Neural cell (in vitro differentiated cells): Measurements from ENCODE around the gene RFTN1. TPM values are rescaled to one million over a fixed set of nuclear protein-coding genes. Genes with fewer than 3 reads are reported as not detected.

ENCODE experiments used
- H2AFZ ChIP-seq: fragments of 200-600, 300-800 bp; sonication (generic), shearing (Covaris generic); 2 replicates; pipeline ENCODE4 v1.6.0; 2014; ENCODE audit warnings: low read depth, mild to moderate bottlenecking, antibody characterized with exemption, low read length, moderate library complexity
- H3F3A ChIP-seq: fragments of 200-600 bp; shearing (Covaris generic); 2 replicates; pipeline ENCODE4 v1.6.1; 2016; ENCODE audit warnings: mild to moderate bottlenecking, moderate library complexity, mixed read lengths, antibody characterized with exemption, low read length; ENCODE audit not compliant: insufficient read depth, poor library complexity, severe bottlenecking
- H3K27ac ChIP-seq: fragments of 200-600, 300-800 bp; sonication (generic), shearing (Covaris generic); 2 replicates; pipeline ENCODE4 v1.5.1; 2014; ENCODE audit warnings: mild to moderate bottlenecking, low read length, moderate library complexity
- H3K27me3 ChIP-seq: fragments of 300-800, 200-600 bp; sonication (generic), shearing (Covaris generic); 2 replicates; pipeline ENCODE4 v1.6.0; 2014; ENCODE audit warnings: mild to moderate bottlenecking, low read depth, low read length, moderate library complexity; ENCODE audit not compliant: insufficient read depth
- H3K36me3 ChIP-seq: fragments of 300-800, 200-600 bp; sonication (generic), shearing (Covaris generic); 2 replicates; pipeline ENCODE4 v1.5.1; 2014; ENCODE audit warnings: mild to moderate bottlenecking, antibody characterized with exemption, low read length, moderate library complexity; ENCODE audit not compliant: insufficient read depth
- H3K4me2 ChIP-seq: fragments of 300-800, 200-600 bp; sonication (generic), shearing (Covaris generic); 2 replicates; pipeline ENCODE4 v1.6.0; 2014; ENCODE audit warnings: mild to moderate bottlenecking, low read length
- H3K4me3 ChIP-seq: fragments of 300-800, 200-600 bp; sonication (generic), shearing (Covaris generic); 2 replicates; pipeline ENCODE4 v1.5.1; 2014; ENCODE audit warnings: mild to moderate bottlenecking, low read length, moderate library complexity
- H3K79me2 ChIP-seq: fragments of 200-600 bp; shearing (Covaris generic); replicated peaks from 2 replicates; pipeline ENCODE4 v1.6.0; 2014; ENCODE audit warnings: mild to moderate bottlenecking, low read length, moderate library complexity; ENCODE audit not compliant: insufficient read depth
- H3K9ac ChIP-seq: fragments of 300-800, 200-600 bp; sonication (generic), shearing (Covaris generic); 2 replicates; pipeline ENCODE4 v1.6.1; 2016; ENCODE audit warnings: mild to moderate bottlenecking, low read length, mixed read lengths
- H3K9me2 ChIP-seq: fragments of 200-600 bp; shearing (Covaris generic); 2 replicates; pipeline ENCODE4 v1.6.1; 2016; ENCODE audit warnings: mild to moderate bottlenecking, low read length, mixed read lengths; ENCODE audit not compliant: insufficient read depth
- H3K9me3 ChIP-seq: fragments of 200-600, 300-800 bp; sonication (generic), shearing (Covaris generic); 2 replicates; pipeline ENCODE4 v1.6.1; 2016; ENCODE audit warnings: mild to moderate bottlenecking, mixed run types, low read length, moderate library complexity, mixed read lengths
- H4K20me1 ChIP-seq: fragments of 200-600 bp; shearing (Covaris generic); 2 replicates; pipeline ENCODE4 v1.6.1; 2016; ENCODE audit warnings: mild to moderate bottlenecking, mixed run types; ENCODE audit not compliant: insufficient read depth
- CTCF ChIP-seq: fragments of 450-650 bp; IDR thresholded peaks from 2 replicates; pipeline ENCODE4 v1.5.1; 2014; ENCODE audit warnings: antibody characterized with exemption, mild to moderate bottlenecking, moderate library complexity; ENCODE audit not compliant: poor library complexity, severe bottlenecking
- EP300 ChIP-seq: fragments of 450-650 bp; conservative IDR thresholded peaks from 2 replicates; pipeline ENCODE4 v1.6.1; 2014; ENCODE audit warnings: antibody characterized with exemption, mild to moderate bottlenecking, moderate library complexity; ENCODE audit not compliant: poor library complexity, severe bottlenecking
- EZH2 ChIP-seq: fragments of 200-600, 300-800 bp; shearing (Covaris generic), sonication (generic); IDR thresholded peaks from 2 replicates; pipeline ENCODE4 v1.6.1; 2014; ENCODE audit warnings: antibody characterized with exemption, low read length, borderline replicate concordance, mild to moderate bottlenecking; ENCODE audit not compliant: insufficient read depth, poor library complexity, severe bottlenecking
- MXI1 ChIP-seq: fragments of 450-650 bp; conservative IDR thresholded peaks from 2 replicates; pipeline ENCODE4 v1.6.1; 2014; ENCODE audit warnings: antibody characterized with exemption, mild to moderate bottlenecking; ENCODE audit not compliant: poor library complexity, severe bottlenecking
- POLR2AphosphoS5 ChIP-seq: IDR thresholded peaks from 2 replicates; pipeline ENCODE4 v1.6.1; 2012
- RAD21 ChIP-seq: fragments of 450-650 bp; conservative IDR thresholded peaks from 2 replicates; pipeline ENCODE4 v1.6.1; 2014; ENCODE audit warnings: antibody characterized with exemption, mild to moderate bottlenecking, moderate library complexity
- REST ChIP-seq: IDR thresholded peaks from 2 replicates; pipeline ENCODE4 v1.6.1; 2012; ENCODE audit warnings: borderline replicate concordance
- SMC3 ChIP-seq: fragments of 450-650 bp; conservative IDR thresholded peaks from 2 replicates; pipeline ENCODE4 v1.6.1; 2014; ENCODE audit warnings: antibody characterized with exemption, mild to moderate bottlenecking, moderate library complexity; ENCODE audit not compliant: poor library complexity
- TAF1 ChIP-seq: IDR thresholded peaks from 2 replicates; pipeline ENCODE4 v1.6.1; 2012; ENCODE audit warnings: low read depth
- polyA plus RNA-seq: library from polyadenylated mRNA; depleted of rRNA; stranded (reverse); fragments of >200 nt; gene quantifications from 2 replicates; pipeline ENCODE4 v1.2.3, GENCODE V29; 2014

The RFTN1 gene
- polyA plus RNA-seq, 1 donor from 2014 or later = 36.8 TPM

DNA sequence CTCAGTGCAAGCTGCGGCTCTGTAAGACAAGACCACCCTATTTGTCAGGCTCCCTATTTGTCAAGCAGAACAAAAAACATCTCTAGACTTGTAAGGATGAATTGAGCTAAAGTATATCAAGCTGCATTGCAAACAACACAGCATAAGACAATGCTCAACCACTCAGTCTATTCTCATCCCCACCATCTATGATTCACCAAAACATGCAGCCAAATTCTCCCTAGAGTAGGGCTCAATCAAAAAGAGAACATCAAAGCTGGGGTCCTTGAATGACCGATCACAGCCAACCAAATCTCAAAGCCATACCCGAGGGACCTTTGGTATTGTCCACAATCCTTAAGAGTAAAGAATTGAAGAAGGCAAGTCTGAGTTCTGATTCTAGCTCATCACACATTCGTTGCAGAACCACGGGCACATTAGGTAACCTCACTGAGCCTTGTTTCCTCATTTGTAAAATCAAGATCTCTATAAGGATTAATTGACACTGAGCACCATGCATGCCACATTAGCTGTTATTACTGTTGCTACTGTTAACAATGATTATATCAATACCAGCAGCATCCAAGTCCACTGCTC lies 31.2 kb downstream of the RFTN1 start:
- Histone ChIP-seq H3K9ac (no peak overlapping the region), H4K20me1 (no peaks in the 10 kb centered on the region), H3K4me2 (no peak overlapping the region), H3K9me3 (no peaks in the 10 kb centered on the region), H3F3A (no peaks in the 10 kb centered on the region), H2AFZ (no peak overlapping the region), H3K4me3 (no peak overlapping the region), H3K36me3 (no peaks in the 10 kb centered on the region), H3K79me2 (no peaks in the 10 kb centered on the region), H3K27ac (no peak overlapping the region), H3K27me3 (no peaks in the 10 kb centered on the region), H3K9me2 (no peaks in the 10 kb centered on the region)
- TF ChIP-seq EZH2 (no peak), MXI1 (no peak)

DNA sequence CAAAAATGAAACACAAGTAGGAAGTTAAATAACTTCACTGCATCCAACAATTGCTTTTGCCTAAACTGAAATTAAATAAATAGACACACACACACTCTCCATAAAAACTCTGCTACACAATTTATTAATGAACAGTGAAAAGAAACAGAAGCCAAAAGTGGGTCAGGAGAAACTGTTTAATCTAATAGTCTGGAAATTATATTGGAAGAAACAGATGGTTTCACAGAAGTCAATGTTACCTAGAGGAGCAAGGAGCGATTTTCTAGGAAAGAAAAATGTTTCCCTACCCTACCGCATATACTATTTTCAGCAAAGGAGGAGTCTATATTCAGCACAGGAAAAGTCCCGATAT lies 32.0 kb downstream of the RFTN1 start:
- Histone ChIP-seq H4K20me1 (no peaks in the 10 kb centered on the region), H3K79me2 (no peaks in the 10 kb centered on the region), H3K27me3 (no peaks in the 10 kb centered on the region), H3K4me2 (no peak overlapping the region), H3K9me2 (no peaks in the 10 kb centered on the region), H3F3A (no peaks in the 10 kb centered on the region), H3K36me3 (no peaks in the 10 kb centered on the region), H2AFZ (no peak overlapping the region), H3K27ac (no peak overlapping the region), H3K9ac (no peak overlapping the region), H3K4me3 (no peak overlapping the region), H3K9me3 (no peaks in the 10 kb centered on the region)
- no peak for TF ChIP-seq RAD21
- no peak for TF ChIP-seq POLR2AphosphoS5
- no peak for TF ChIP-seq EP300
- TF ChIP-seq MXI1 = no peak
- TF ChIP-seq CTCF = no peak
- TF ChIP-seq TAF1 = no peak
- no peak for TF ChIP-seq EZH2
- no peak for TF ChIP-seq SMC3
- TF ChIP-seq REST = no peak
